Caco-2 (cell line): ENCODE data around the gene SCGN. TPM values are rescaled to one million over a fixed set of nuclear protein-coding genes. Genes with fewer than 3 reads are reported as not detected.

Experiments
- BruUV-seq: library from RNA; stranded (reverse); fragments of 400-500 nt; replicated peaks from 2 replicates; lab custom pipeline; 2021; lab: Mats Ljungman, UMichigan
- CTCF ChIA-PET: fragments of 300-600 bp; sonication (Branson Sonifier 250); formaldehyde crosslinking; loops from one replicate; lab custom pipeline; 2022; ENCODE audit warnings: antibody characterized with exemption; lab: Charles Lee
- POLR2A ChIA-PET: fragments of 300-600 bp; sonication (Branson Sonifier 250); formaldehyde crosslinking; loops from one replicate; lab custom pipeline; 2022; ENCODE audit warnings: antibody characterized with exemption; lab: Charles Lee
- DNase-seq, 2 experiments: peaks; one replicate each; pipeline versions ENCODE4 v3.0.0 to v3.0.0-alpha.2; 2020 to 2022
- H3K27me3 ChIP-seq: replicated peaks from 2 replicates; pipeline ENCODE4 v1.6.0; 2011; ENCODE audit warnings: low read length; ENCODE audit not compliant: control insufficient read depth, insufficient read depth
- H3K36me3 ChIP-seq: 2 replicates; pipeline ENCODE4 v1.5.1; 2011; ENCODE audit warnings: low read length; ENCODE audit not compliant: control insufficient read depth, insufficient read depth
- H3K4me1 ChIP-seq: fragments of 250-450 bp; sonication (Bioruptor Pico); 2 replicates; pipeline ENCODE4 v1.5.1; 2020; ENCODE audit warnings: mild to moderate bottlenecking
- H3K4me3 ChIP-seq: 2 replicates; pipeline ENCODE4 v1.5.1; 2011; ENCODE audit warnings: low read depth, mild to moderate bottlenecking, control low read depth, low read length
- H3K9me3 ChIP-seq: fragments of 250-450 bp; sonication (Bioruptor Pico); 2 replicates; pipeline ENCODE4 v1.5.1; 2020; ENCODE audit warnings: mild to moderate bottlenecking, moderate library complexity
- H3K27ac Mint-ChIP-seq: one replicate; pipeline ENCODE4 v1.8.0; 2022; ENCODE audit warnings: mixed read lengths; ENCODE audit not compliant: unreplicated experiment
- H3K27me3 Mint-ChIP-seq: one replicate; pipeline ENCODE4 v1.8.0; 2022; ENCODE audit warnings: mixed read lengths; ENCODE audit not compliant: insufficient read depth, unreplicated experiment
- H3K36me3 Mint-ChIP-seq: one replicate; pipeline ENCODE4 v1.8.0; 2022; ENCODE audit warnings: mild to moderate bottlenecking, mixed read lengths; ENCODE audit not compliant: insufficient read depth, unreplicated experiment
- H3K4me1 Mint-ChIP-seq: one replicate; pipeline ENCODE4 v1.8.0; 2022; ENCODE audit warnings: low read depth, mixed read lengths; ENCODE audit not compliant: unreplicated experiment
- H3K4me3 Mint-ChIP-seq: one replicate; pipeline ENCODE4 v1.8.0; 2022; ENCODE audit warnings: mild to moderate bottlenecking, moderate library complexity, mixed read lengths; ENCODE audit not compliant: unreplicated experiment
- H3K9me3 Mint-ChIP-seq: one replicate; pipeline ENCODE4 v1.8.0; 2022; ENCODE audit warnings: mixed read lengths; ENCODE audit not compliant: unreplicated experiment
- intact Hi-C: fragments of 100-400 bp; cut with micrococcal nuclease; formaldehyde crosslinking; loops from one replicate; pipeline ENCODE4 v1.10.0; 2022; ENCODE audit not compliant: unreplicated experiment
- total RNA-seq: library from RNA; stranded (reverse); gene quantifications from 2 replicates; pipeline ENCODE4 v1.2.3, GENCODE V29; 2022
- TF ChIP-seq, protein P1 (sequence below), 2 experiments: fragments of 200-600 bp in 1 of 2; IDR thresholded peaks; 1 replicate in 1 of 2; 2 replicates in 1 of 2; pipeline versions ENCODE4 v1.5.1 to v1.8.0; 2011 to 2022; ENCODE audit warnings: antibody characterized with exemption in 1 of 2, control low read depth in 1 of 2, inconsistent platforms in 1 of 2, low read depth in 1 of 2, low read length in 1 of 2, mild to moderate bottlenecking in 1 of 2, moderate library complexity in 1 of 2; ENCODE audit not compliant: insufficient read depth in 1 of 2, severe bottlenecking in 1 of 2, unreplicated experiment in 1 of 2

The SCGN gene
- total RNA-seq, 1 experiment from 2014 or later, result 7.7 TPM

DNA sequence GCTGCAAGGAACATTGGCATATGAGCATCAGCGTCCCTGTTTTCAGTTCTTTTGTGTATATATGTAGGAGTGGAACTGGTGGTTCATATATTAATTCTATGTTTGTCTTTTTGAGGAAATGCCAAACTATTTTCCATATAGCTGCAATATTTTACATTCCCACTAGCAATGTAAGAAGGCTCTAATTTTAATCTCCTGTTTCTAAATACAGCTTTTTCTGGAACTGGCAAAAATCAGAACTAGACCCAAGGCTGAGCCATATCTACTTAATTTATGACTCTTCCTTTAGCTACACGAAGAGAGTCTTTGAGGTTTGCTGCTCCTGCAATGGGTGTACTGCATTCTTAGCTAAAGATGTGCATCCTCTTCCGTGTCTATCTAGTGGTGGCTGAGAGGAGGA lies 52.0 kb downstream of the SCGN start:
- no peak for DNase-seq
- no peaks in the 10 kb centered on the region for H3K27me3 Mint-ChIP-seq
- no peaks in the 10 kb centered on the region for H3K36me3 ChIP-seq
- intact Hi-C loops, result no loop called here
- POLR2A ChIA-PET, result no interaction called here
- BruUV-seq, result no TSS peak
- H3K4me3 Mint-ChIP-seq, result no peak overlapping the region
- CTCF ChIA-PET, result interaction anchor here (0.6 to 1.0 kb wide), 2 partner anchors 14 to 64 kb away, joined by 3 to 4 read pairs; no protein-coding TSS in a partner anchor
- H3K4me1 Mint-ChIP-seq, result no peaks in the 10 kb centered on the region
- no peaks in the 10 kb centered on the region for H3K9me3 ChIP-seq
- no peaks in the 10 kb centered on the region for H3K9me3 Mint-ChIP-seq
- no peak overlapping the region for H3K4me3 ChIP-seq
- H3K27me3 ChIP-seq, result no peaks in the 10 kb centered on the region
- TF ChIP-seq, protein P1, sequence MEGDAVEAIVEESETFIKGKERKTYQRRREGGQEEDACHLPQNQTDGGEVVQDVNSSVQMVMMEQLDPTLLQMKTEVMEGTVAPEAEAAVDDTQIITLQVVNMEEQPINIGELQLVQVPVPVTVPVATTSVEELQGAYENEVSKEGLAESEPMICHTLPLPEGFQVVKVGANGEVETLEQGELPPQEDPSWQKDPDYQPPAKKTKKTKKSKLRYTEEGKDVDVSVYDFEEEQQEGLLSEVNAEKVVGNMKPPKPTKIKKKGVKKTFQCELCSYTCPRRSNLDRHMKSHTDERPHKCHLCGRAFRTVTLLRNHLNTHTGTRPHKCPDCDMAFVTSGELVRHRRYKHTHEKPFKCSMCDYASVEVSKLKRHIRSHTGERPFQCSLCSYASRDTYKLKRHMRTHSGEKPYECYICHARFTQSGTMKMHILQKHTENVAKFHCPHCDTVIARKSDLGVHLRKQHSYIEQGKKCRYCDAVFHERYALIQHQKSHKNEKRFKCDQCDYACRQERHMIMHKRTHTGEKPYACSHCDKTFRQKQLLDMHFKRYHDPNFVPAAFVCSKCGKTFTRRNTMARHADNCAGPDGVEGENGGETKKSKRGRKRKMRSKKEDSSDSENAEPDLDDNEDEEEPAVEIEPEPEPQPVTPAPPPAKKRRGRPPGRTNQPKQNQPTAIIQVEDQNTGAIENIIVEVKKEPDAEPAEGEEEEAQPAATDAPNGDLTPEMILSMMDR (IDR thresholded peaks at IDR 0.05; ENCODE audit: insufficient read depth in 1 of 2, low read depth in 1 of 2, low read length in 1 of 2, severe bottlenecking in 1 of 2, unreplicated experiment in 1 of 2), result no peak
- H3K27ac Mint-ChIP-seq, result no peak overlapping the region
- H3K36me3 Mint-ChIP-seq, result no peaks in the 10 kb centered on the region
- no peaks in the 10 kb centered on the region for H3K4me1 ChIP-seq

DNA sequence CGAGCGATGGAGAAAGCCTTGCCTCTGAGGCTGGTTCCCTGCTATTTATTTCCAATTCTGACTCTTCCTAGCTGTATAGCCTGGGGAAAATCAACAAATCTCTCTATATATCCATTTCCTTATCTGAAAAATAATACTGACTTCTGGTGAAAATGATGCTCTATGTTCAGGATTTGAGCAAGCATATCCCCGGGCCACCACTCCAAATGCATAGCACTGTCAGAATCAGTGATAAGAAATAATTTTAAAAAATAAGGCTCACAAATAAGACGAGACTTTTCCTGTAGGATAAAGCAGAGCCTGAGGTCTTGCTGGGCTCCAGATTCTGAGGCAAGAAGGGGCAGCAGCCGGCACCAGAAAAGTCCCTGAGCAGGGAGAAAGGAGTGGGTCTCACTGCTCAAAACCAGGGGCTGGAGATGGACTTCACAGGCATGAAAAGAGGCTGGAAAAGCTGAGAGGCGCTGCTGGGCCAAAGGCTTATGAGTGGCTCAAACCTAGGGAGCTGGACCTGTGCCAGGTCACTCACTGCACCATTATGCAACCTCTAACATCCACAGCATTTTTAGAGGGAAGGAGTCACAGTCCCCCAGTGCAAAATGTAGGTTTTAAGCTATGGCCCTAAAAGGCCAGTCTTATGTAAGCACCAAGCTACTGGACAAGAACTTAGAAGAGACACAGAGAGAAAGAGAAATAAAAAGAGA lies 54.4 kb downstream of the SCGN start:
- ChIA-PET POLR2A (no interaction called here), CTCF (interaction anchor here (0.6 to 0.8 kb wide), 2 partner anchors 12 to 138 kb away, joined by 3 read pairs; no protein-coding TSS in a partner anchor)
- Histone ChIP-seq H3K27me3 (no peaks in the 10 kb centered on the region), H3K9me3 (no peaks in the 10 kb centered on the region), H3K4me1 (no peaks in the 10 kb centered on the region), H3K36me3 (no peaks in the 10 kb centered on the region), H3K4me3 (no peak overlapping the region)
- TF ChIP-seq, protein P1 (IDR thresholded peaks at IDR 0.05; ENCODE audit: insufficient read depth in 1 of 2, low read depth in 1 of 2, low read length in 1 of 2, severe bottlenecking in 1 of 2, unreplicated experiment in 1 of 2), result no peak
- DNase-seq, result no peak
- no peaks in the 10 kb centered on the region for H3K4me1 Mint-ChIP-seq
- H3K36me3 Mint-ChIP-seq, result no peaks in the 10 kb centered on the region
- no peaks in the 10 kb centered on the region for H3K9me3 Mint-ChIP-seq
- intact Hi-C loops, result no loop called here
- BruUV-seq, result no TSS peak
- H3K27ac Mint-ChIP-seq, result no peak overlapping the region
- no peaks in the 10 kb centered on the region for H3K27me3 Mint-ChIP-seq
- no peak overlapping the region for H3K4me3 Mint-ChIP-seq

DNA sequence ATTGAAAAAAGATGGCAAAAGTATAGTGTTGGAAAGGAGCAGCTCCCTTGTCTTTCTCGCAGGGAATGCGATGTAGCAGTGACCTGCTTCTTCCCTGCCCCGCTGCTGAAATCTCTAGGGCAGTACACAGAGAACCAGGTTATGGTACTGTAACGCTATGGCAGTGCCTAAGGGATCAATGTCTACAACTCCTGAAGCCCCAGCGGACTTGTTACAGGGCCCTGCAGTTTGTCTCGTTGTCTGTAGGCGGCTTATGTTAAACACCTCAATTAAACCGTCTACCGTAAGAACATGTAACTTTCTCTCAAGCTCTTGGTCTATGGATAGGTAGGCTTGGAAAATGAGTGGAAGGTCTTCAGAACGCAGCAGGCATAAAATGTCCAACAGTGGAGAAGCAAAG lies 57.7 kb downstream of the SCGN start:
- TF ChIP-seq, protein P1 (IDR thresholded peaks at IDR 0.05; ENCODE audit: insufficient read depth in 1 of 2, low read depth in 1 of 2, low read length in 1 of 2, severe bottlenecking in 1 of 2, unreplicated experiment in 1 of 2), result no peak
- intact Hi-C loops, result no loop called here
- Mint-ChIP-seq H3K4me1 (no peaks in the 10 kb centered on the region), H3K9me3 (no peaks in the 10 kb centered on the region), H3K36me3 (no peaks in the 10 kb centered on the region), H3K27me3 (no peaks in the 10 kb centered on the region), H3K27ac (no peak overlapping the region), H3K4me3 (no peak overlapping the region)
- no TSS peak for BruUV-seq
- H3K36me3 ChIP-seq, result no peaks in the 10 kb centered on the region
- POLR2A ChIA-PET, result no interaction called here
- no peaks in the 10 kb centered on the region for H3K9me3 ChIP-seq
- H3K4me1 ChIP-seq, result no peaks in the 10 kb centered on the region
- no peak for DNase-seq
- H3K4me3 ChIP-seq, result no peak overlapping the region
- no peaks in the 10 kb centered on the region for H3K27me3 ChIP-seq
- CTCF ChIA-PET, result no interaction called here
